ENCODE measurements around the gene SPAG7.

SPAG7 gene

GRCh38 chr17:4944163-4944553 lies 23.5 kb downstream of the SPAG7 start:
- no peak overlapping the region for H2BK5ac ChIP-seq (ENCODE audit: low read length)
- no peaks in the 10 kb centered on the region for H3K27me3 ChIP-seq (ENCODE audit: control insufficient read depth in 3 of 3, insufficient read depth in 3 of 3, low read depth in 1 of 3, low read length in 3 of 3)
- WGBS, 2 donors (ENCODE audit: extremely low coverage in 2 of 2, insufficient read length in 2 of 2, insufficient replicate concordance in 1 of 2): no CpG with 5 or more reads among the region's 3 CpGs
- no peak overlapping the region for H3K9ac ChIP-seq (ENCODE audit: low read depth, low read length, poor library complexity)
- H4K8ac ChIP-seq (ENCODE audit: low read depth, low read length): no peak overlapping the region
- no peak overlapping the region for H2BK12ac ChIP-seq (ENCODE audit: low read length)
- H3K4me1 ChIP-seq (ENCODE audit: control insufficient read depth in 2 of 2, insufficient read depth in 1 of 2, low read depth in 1 of 2, low read length in 2 of 2): peaks cover 11 to 12% of the 10 kb centered on the region in 2 donors
- no peak overlapping the region for H2AK5ac ChIP-seq (ENCODE audit: low read depth, low read length)
- H3K4me2 ChIP-seq (ENCODE audit: insufficient read depth, low read length, poor library complexity, severe bottlenecking): no peak overlapping the region
- H3K79me1 ChIP-seq (ENCODE audit: low read depth, low read length): peaks cover 14% of the 10 kb centered on the region
- no peak overlapping the region for H3K4me3 ChIP-seq (ENCODE audit: low read length in 2 of 2)
- H2AFZ ChIP-seq (ENCODE audit: low read length): no peak overlapping the region
- H3K4ac ChIP-seq (ENCODE audit: low read length): no peak overlapping the region
- H2BK120ac ChIP-seq (ENCODE audit: low read depth, low read length): no peak overlapping the region
- no peak for DNase-seq (ENCODE audit: low spot score)
- no peak overlapping the region for H2BK15ac ChIP-seq (ENCODE audit: low read length)
- no peak overlapping the region for H3K18ac ChIP-seq (ENCODE audit: low read length)
- no peak overlapping the region for H4K91ac ChIP-seq (ENCODE audit: low read depth, low read length, poor library complexity)
- no peak overlapping the region for H3K27ac ChIP-seq (replicated peaks; ENCODE audit: low read length)
- H3K23ac ChIP-seq (ENCODE audit: low read depth, low read length, poor library complexity): peak overlapping the region; percentile 12
- H3K36me3 ChIP-seq (replicated peaks in 1 of 2; ENCODE audit: control insufficient read depth in 2 of 2, insufficient read depth in 2 of 2, low read length in 2 of 2): peaks cover 40 to 56% of the 10 kb centered on the region in 2 donors
- H3K14ac ChIP-seq (ENCODE audit: low read length): no peak overlapping the region
- no peaks in the 10 kb centered on the region for H3K9me3 ChIP-seq (replicated peaks in 1 of 2; ENCODE audit: control insufficient read depth in 2 of 2, insufficient read depth in 1 of 2, low read depth in 1 of 2, low read length in 2 of 2)

GRCh38 chr17:4942760-4943508 lies 24.7 kb downstream of the SPAG7 start:
- Histone ChIP-seq H3K9me3 (replicated peaks in 1 of 2; ENCODE audit: control insufficient read depth in 2 of 2, insufficient read depth in 1 of 2, low read depth in 1 of 2, low read length in 2 of 2) (no peaks in the 10 kb centered on the region), H3K27ac (replicated peaks; ENCODE audit: low read length) (no peak overlapping the region), H3K18ac (ENCODE audit: low read length) (no peak overlapping the region), H2BK5ac (ENCODE audit: low read length) (no peak overlapping the region), H3K36me3 (replicated peaks in 1 of 2; ENCODE audit: control insufficient read depth in 2 of 2, insufficient read depth in 2 of 2, low read length in 2 of 2) (peaks cover 45 to 64% of the 10 kb centered on the region in 2 donors), H3K4ac (ENCODE audit: low read length) (no peak overlapping the region), H3K14ac (ENCODE audit: low read length) (no peak overlapping the region), H2BK12ac (ENCODE audit: low read length) (no peak overlapping the region), H3K4me3 (ENCODE audit: low read length in 2 of 2) (peak overlapping the region in 1 of 2 donors; percentile 4), H2AK5ac (ENCODE audit: low read depth, low read length) (no peak overlapping the region), H2BK15ac (ENCODE audit: low read length) (no peak overlapping the region), H3K27me3 (ENCODE audit: control insufficient read depth in 3 of 3, insufficient read depth in 3 of 3, low read depth in 1 of 3, low read length in 3 of 3) (no peaks in the 10 kb centered on the region), H2AFZ (ENCODE audit: low read length) (no peak overlapping the region), H3K4me2 (ENCODE audit: insufficient read depth, low read length, poor library complexity, severe bottlenecking) (no peak overlapping the region), H2BK120ac (ENCODE audit: low read depth, low read length) (no peak overlapping the region), H3K4me1 (ENCODE audit: control insufficient read depth in 2 of 2, insufficient read depth in 1 of 2, low read depth in 1 of 2, low read length in 2 of 2) (peaks cover 17 to 20% of the 10 kb centered on the region in 2 donors), H3K23ac (ENCODE audit: low read depth, low read length, poor library complexity) (no peak overlapping the region), H3K79me1 (ENCODE audit: low read depth, low read length) (peaks cover 22% of the 10 kb centered on the region), H3K9ac (ENCODE audit: low read depth, low read length, poor library complexity) (no peak overlapping the region), H4K8ac (ENCODE audit: low read depth, low read length) (no peak overlapping the region), H4K91ac (ENCODE audit: low read depth, low read length, poor library complexity) (no peak overlapping the region)
- WGBS, 2 donors (ENCODE audit: extremely low coverage in 2 of 2, insufficient read length in 2 of 2, insufficient replicate concordance in 1 of 2): no CpG with 5 or more reads among the region's 13 CpGs
- DNase-seq (ENCODE audit: low spot score): no peak

GRCh38 chr17:4941319-4941610 lies 26.4 kb downstream of the SPAG7 start:
- Histone ChIP-seq H3K14ac (ENCODE audit: low read length) (no peak overlapping the region), H3K4me2 (ENCODE audit: insufficient read depth, low read length, poor library complexity, severe bottlenecking) (peak overlapping the region; percentile 95), H2BK15ac (ENCODE audit: low read length) (no peak overlapping the region), H3K27ac (replicated peaks; ENCODE audit: low read length) (no peak overlapping the region), H3K23ac (ENCODE audit: low read depth, low read length, poor library complexity) (no peak overlapping the region), H3K4ac (ENCODE audit: low read length) (no peak overlapping the region), H3K9ac (ENCODE audit: low read depth, low read length, poor library complexity) (no peak overlapping the region), H4K8ac (ENCODE audit: low read depth, low read length) (no peak overlapping the region), H2BK5ac (ENCODE audit: low read length) (no peak overlapping the region), H2BK120ac (ENCODE audit: low read depth, low read length) (no peak overlapping the region), H3K36me3 (replicated peaks in 1 of 2; ENCODE audit: control insufficient read depth in 2 of 2, insufficient read depth in 2 of 2, low read length in 2 of 2) (peaks cover 54 to 72% of the 10 kb centered on the region in 2 donors), H2AK5ac (ENCODE audit: low read depth, low read length) (no peak overlapping the region), H3K27me3 (ENCODE audit: control insufficient read depth in 3 of 3, insufficient read depth in 3 of 3, low read depth in 1 of 3, low read length in 3 of 3) (no peaks in the 10 kb centered on the region), H3K4me1 (ENCODE audit: control insufficient read depth in 2 of 2, insufficient read depth in 1 of 2, low read depth in 1 of 2, low read length in 2 of 2) (peaks cover 13 to 15% of the 10 kb centered on the region in 2 donors), H3K79me1 (ENCODE audit: low read depth, low read length) (peaks cover 26% of the 10 kb centered on the region), H2BK12ac (ENCODE audit: low read length) (no peak overlapping the region), H4K91ac (ENCODE audit: low read depth, low read length, poor library complexity) (no peak overlapping the region), H3K4me3 (ENCODE audit: low read length in 2 of 2) (peak overlapping the region in 1 of 2 donors; percentile 93), H3K9me3 (replicated peaks in 1 of 2; ENCODE audit: control insufficient read depth in 2 of 2, insufficient read depth in 1 of 2, low read depth in 1 of 2, low read length in 2 of 2) (no peaks in the 10 kb centered on the region), H2AFZ (ENCODE audit: low read length) (no peak overlapping the region), H3K18ac (ENCODE audit: low read length) (no peak overlapping the region)
- no peak for DNase-seq (ENCODE audit: low spot score)
- WGBS, 2 donors (ENCODE audit: extremely low coverage in 2 of 2, insufficient read length in 2 of 2, insufficient replicate concordance in 1 of 2): no CpG with 5 or more reads among the region's 4 CpGs

DNA sequence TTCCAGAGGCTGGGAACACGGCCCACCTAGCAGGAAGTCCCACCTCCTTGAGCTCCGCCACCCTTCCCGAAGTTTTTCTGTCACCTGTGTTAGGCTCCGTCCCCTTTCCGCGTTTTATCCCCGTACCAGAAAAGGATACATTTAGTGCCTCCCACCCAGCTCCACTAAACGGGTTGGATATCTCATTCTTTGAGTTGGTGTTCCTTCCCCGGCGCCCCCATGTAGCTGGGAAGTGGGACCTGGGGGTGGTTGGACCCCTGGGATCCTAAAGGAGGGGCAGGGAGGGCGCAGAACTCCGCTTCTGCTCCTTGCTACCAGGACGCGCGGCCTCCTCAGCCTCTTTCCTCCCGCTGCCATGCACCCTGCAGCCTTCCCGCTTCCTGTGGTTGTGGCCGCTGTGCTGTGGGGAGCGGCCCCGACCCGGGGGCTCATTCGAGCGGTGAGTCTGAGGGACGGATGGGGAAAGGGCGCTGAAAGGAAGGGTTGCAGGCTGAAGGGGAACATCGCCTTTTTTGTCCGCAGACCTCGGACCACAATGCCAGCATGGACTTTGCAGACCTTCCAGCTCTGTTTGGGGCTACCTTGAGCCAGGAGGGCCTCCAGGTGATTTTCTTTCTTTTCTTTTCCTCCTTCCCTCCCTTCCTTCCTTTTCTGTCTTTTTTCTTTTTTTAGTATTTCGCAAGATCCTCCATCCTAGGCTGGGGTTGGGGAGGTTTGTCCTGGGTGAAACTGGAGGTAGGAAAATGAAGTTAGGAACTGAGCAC lies 26.9 kb downstream of the SPAG7 start:
- Histone ChIP-seq H3K18ac (ENCODE audit: low read length) (peak overlapping the region; percentile 32), H3K79me1 (ENCODE audit: low read depth, low read length) (peaks cover 24% of the 10 kb centered on the region), H3K9me3 (replicated peaks in 1 of 2; ENCODE audit: control insufficient read depth in 2 of 2, insufficient read depth in 1 of 2, low read depth in 1 of 2, low read length in 2 of 2) (no peaks in the 10 kb centered on the region), H2AK5ac (ENCODE audit: low read depth, low read length) (peak overlapping the region; percentile 88), H2BK5ac (ENCODE audit: low read length) (no peak overlapping the region), H3K4me2 (ENCODE audit: insufficient read depth, low read length, poor library complexity, severe bottlenecking) (peak overlapping the region; percentile 95), H3K36me3 (replicated peaks in 1 of 2; ENCODE audit: control insufficient read depth in 2 of 2, insufficient read depth in 2 of 2, low read length in 2 of 2) (peaks cover 51 to 72% of the 10 kb centered on the region in 2 donors), H3K4ac (ENCODE audit: low read length) (peak overlapping the region; percentile 30), H2BK120ac (ENCODE audit: low read depth, low read length) (no peak overlapping the region), H3K27me3 (ENCODE audit: control insufficient read depth in 3 of 3, insufficient read depth in 3 of 3, low read depth in 1 of 3, low read length in 3 of 3) (no peaks in the 10 kb centered on the region), H2BK15ac (ENCODE audit: low read length) (no peak overlapping the region), H4K91ac (ENCODE audit: low read depth, low read length, poor library complexity) (no peak overlapping the region), H3K4me3 (ENCODE audit: low read length in 2 of 2) (peak overlapping the region; percentile 93 to 95), H3K4me1 (ENCODE audit: control insufficient read depth in 2 of 2, insufficient read depth in 1 of 2, low read depth in 1 of 2, low read length in 2 of 2) (peaks cover 12% of the 10 kb centered on the region in 2 donors), H3K27ac (replicated peaks; ENCODE audit: low read length) (peak overlapping the region; percentile 95), H3K23ac (ENCODE audit: low read depth, low read length, poor library complexity) (no peak overlapping the region), H3K9ac (ENCODE audit: low read depth, low read length, poor library complexity) (peak overlapping the region; percentile 95), H3K14ac (ENCODE audit: low read length) (no peak overlapping the region), H4K8ac (ENCODE audit: low read depth, low read length) (no peak overlapping the region), H2BK12ac (ENCODE audit: low read length) (no peak overlapping the region), H2AFZ (ENCODE audit: low read length) (peak overlapping the region; percentile 90)
- no peak for DNase-seq (ENCODE audit: low spot score)
- WGBS, 2 donors (ENCODE audit: extremely low coverage in 2 of 2, insufficient read length in 2 of 2, insufficient replicate concordance in 1 of 2): no CpG with 5 or more reads among the region's 29 CpGs

Measured in neuronal stem cell (in vitro differentiated cells).